ENCODE data around the gene LITAF.

The LITAF gene

GRCh38 chr16:11627292-11627663 lies 40.6 kb upstream of the LITAF start:
- no peak overlapping the region for H3K4me3 ChIP-seq (ENCODE audit: low read depth, low read length)
- in situ Hi-C loops (cut with HindIII; ENCODE audit: low sequenced_read_pairs): no loop called here
- no peak for DNase-seq (ENCODE audit: low read depth, low spot score)
- no peak for TF ChIP-seq CTCF (IDR thresholded peaks at IDR 0.05; ENCODE audit: low read depth, low read length)

GRCh38 chr16:11626657-11627291 lies 40.1 kb upstream of the LITAF start:
- in situ Hi-C loops (cut with HindIII; ENCODE audit: low sequenced_read_pairs): no loop called here
- no peak for DNase-seq (ENCODE audit: low read depth, low spot score)
- H3K4me3 ChIP-seq (ENCODE audit: low read depth, low read length): no peak overlapping the region
- no peak for TF ChIP-seq CTCF (IDR thresholded peaks at IDR 0.05; ENCODE audit: low read depth, low read length)

GRCh38 chr16:11625769-11626168 lies 39.0 kb upstream of the LITAF start:
- H3K4me3 ChIP-seq (ENCODE audit: low read depth, low read length): no peak overlapping the region
- no peak for TF ChIP-seq CTCF (IDR thresholded peaks at IDR 0.05; ENCODE audit: low read depth, low read length)
- no peak for DNase-seq (ENCODE audit: low read depth, low spot score)
- in situ Hi-C loops (cut with HindIII; ENCODE audit: low sequenced_read_pairs): no loop called here

GRCh38 chr16:11624636-11625607 lies 38.2 kb upstream of the LITAF start:
- no peak for DNase-seq (ENCODE audit: low read depth, low spot score)
- in situ Hi-C loops (cut with HindIII; ENCODE audit: low sequenced_read_pairs): no loop called here
- TF ChIP-seq CTCF (IDR thresholded peaks at IDR 0.05; ENCODE audit: low read depth, low read length): no peak
- H3K4me3 ChIP-seq (ENCODE audit: low read depth, low read length): no peak overlapping the region

- TF ChIP-seq CTCF (IDR thresholded peaks at IDR 0.05; ENCODE audit: low read depth, low read length): no peak
- DNase-seq (ENCODE audit: low read depth, low spot score): no peak
- in situ Hi-C loops (cut with HindIII; ENCODE audit: low sequenced_read_pairs): no loop called here
- H3K4me3 ChIP-seq (ENCODE audit: low read depth, low read length): no peak overlapping the region
These were observed 37.5 kb upstream of the LITAF start for GRCh38 chr16:11624205-11624604.

- in situ Hi-C loops (cut with HindIII; ENCODE audit: low sequenced_read_pairs): no loop called here
- TF ChIP-seq CTCF (IDR thresholded peaks at IDR 0.05; ENCODE audit: low read depth, low read length): no peak
- DNase-seq (ENCODE audit: low read depth, low spot score): no peak
- H3K4me3 ChIP-seq (ENCODE audit: low read depth, low read length): no peak overlapping the region
These were observed 35.4 kb upstream of the LITAF start for GRCh38 chr16:11621920-11622651.

All from astrocyte of the spinal cord (primary cell).